Tibial artery (tissue), 4 donors: ENCODE results near the gene GPR27.

ENCODE experiments used
- DNase-seq, 2 donors: peaks; one replicate each; pipeline ENCODE4 v3.0.0-alpha.2; 2019
- H3K27ac ChIP-seq, 2 donors: fragments of 200-600 bp; sonication (generic) in 1 of 2; 1 replicate in 1 of 2; 2 replicates in 1 of 2; pipeline ENCODE4 v1.5.1; 2018 to 2019; ENCODE audit warnings: mild to moderate bottlenecking in 1 of 2
- H3K27me3 ChIP-seq, 2 donors: fragments of 200-600 bp; sonication (generic) in 1 of 2; one replicate each; pipeline versions ENCODE4 v1.5.1 to v1.6.0; 2016 to 2019
- H3K36me3 ChIP-seq, 3 donors: fragments of 200-600 bp; sonication (generic) in 2 of 3; one replicate each; pipeline ENCODE4 v1.5.1; 2016 to 2019; ENCODE audit warnings: mild to moderate bottlenecking in 2 of 3
- H3K4me1 ChIP-seq, 4 donors: fragments of 200-600 bp; sonication (generic) in 2 of 4; 1 replicate in 3 of 4; 2 replicates in 1 of 4; pipeline ENCODE4 v1.5.1; 2016 to 2019
- H3K4me3 ChIP-seq, 2 donors: fragments of 200-600 bp; sonication (generic) in 1 of 2; 1 replicate in 1 of 2; 2 replicates in 1 of 2; pipeline ENCODE4 v1.5.1; 2018 to 2019; ENCODE audit warnings: mild to moderate bottlenecking in 2 of 2
- H3K9me3 ChIP-seq, 3 donors: fragments of 200-600 bp; sonication (generic) in 1 of 3; one replicate each; pipeline ENCODE4 v1.5.1; 2016 to 2019
- CTCF ChIP-seq, 2 experiments: fragments of 200-600 bp in 1 of 2; fragments of 450-650 bp in 1 of 2; IDR thresholded peaks; one replicate each; pipeline ENCODE4 v1.5.1; 2017 to 2019; ENCODE audit warnings: antibody characterized with exemption in 2 of 2, mild to moderate bottlenecking in 1 of 2, moderate library complexity in 1 of 2
- intact Hi-C: fragments of 100-400 bp; cut with DNase I; formaldehyde crosslinking; loops from one replicate; pipeline ENCODE4 v1.15.0; 2023; ENCODE audit warnings: low total_unique reads

The GPR27 gene

GRCh38 chr3:71733319-71733718, 20.3 kb upstream of the GPR27 start:
- no peak for DNase-seq
- H3K4me1 ChIP-seq, result peaks cover 0 to 3% (median 0%) of the 10 kb centered on the region in 4 donors
- no peaks in the 10 kb centered on the region for H3K9me3 ChIP-seq
- no peak overlapping the region for H3K4me3 ChIP-seq
- H3K36me3 ChIP-seq, result no peaks in the 10 kb centered on the region
- intact Hi-C loops, result no loop called here
- no peak overlapping the region for H3K27ac ChIP-seq
- TF ChIP-seq CTCF (IDR thresholded peaks at IDR 0.05), result no peak
- no peaks in the 10 kb centered on the region for H3K27me3 ChIP-seq

- DNase-seq, result no peak
- Histone ChIP-seq H3K9me3 (no peaks in the 10 kb centered on the region), H3K27ac (no peak overlapping the region), H3K4me1 (peaks cover 0 to 3% (median 0%) of the 10 kb centered on the region in 4 donors), H3K4me3 (no peak overlapping the region), H3K36me3 (no peaks in the 10 kb centered on the region), H3K27me3 (no peaks in the 10 kb centered on the region)
- intact Hi-C loops, result no loop called here
- no peak for TF ChIP-seq CTCF (IDR thresholded peaks at IDR 0.05)
These were observed 18.8 kb upstream of the GPR27 start for GRCh38 chr3:71734881-71735280.

GRCh38 chr3:71742621-71743020, 11.0 kb upstream of the GPR27 start:
- no peak for TF ChIP-seq CTCF (IDR thresholded peaks at IDR 0.05)
- no peak for DNase-seq
- intact Hi-C loops, result no loop called here
- Histone ChIP-seq H3K27ac (no peak overlapping the region), H3K36me3 (no peaks in the 10 kb centered on the region), H3K9me3 (peaks cover 0 to 30% (median 28%) of the 10 kb centered on the region in 3 donors), H3K4me1 (no peaks in the 10 kb centered on the region), H3K4me3 (no peak overlapping the region), H3K27me3 (no peaks in the 10 kb centered on the region)

- TF ChIP-seq CTCF (IDR thresholded peaks at IDR 0.05), result no peak
- no peak overlapping the region for H3K4me3 ChIP-seq
- DNase-seq, result no peak
- no peak overlapping the region for H3K27ac ChIP-seq
- no peaks in the 10 kb centered on the region for H3K36me3 ChIP-seq
- no peaks in the 10 kb centered on the region for H3K27me3 ChIP-seq
- intact Hi-C loops, result no loop called here
- no peaks in the 10 kb centered on the region for H3K4me1 ChIP-seq
- peaks cover 0 to 30% (median 28%) of the 10 kb centered on the region in 3 donors for H3K9me3 ChIP-seq
These were observed 8.9 kb upstream of the GPR27 start for GRCh38 chr3:71744738-71745137.

GRCh38 chr3:71751602-71752001, 2.1 kb upstream of the GPR27 start:
- no peaks in the 10 kb centered on the region for H3K9me3 ChIP-seq
- no peak overlapping the region for H3K4me3 ChIP-seq
- intact Hi-C loops, result no loop called here

More at GRCh38 chr3:71751602-71752001, 2.1 kb upstream of the GPR27 start:
- H3K27ac ChIP-seq, result no peak overlapping the region
- no peak for TF ChIP-seq CTCF (IDR thresholded peaks at IDR 0.05)
- H3K27me3 ChIP-seq, result peaks cover 0 to 27% of the 10 kb centered on the region in 2 donors
- peaks cover 0 to 18% (median 7%) of the 10 kb centered on the region in 4 donors for H3K4me1 ChIP-seq
- no peaks in the 10 kb centered on the region for H3K36me3 ChIP-seq
- no peak for DNase-seq
